Prostate gland (tissue), 2 donors: ENCODE data around the gene PDE6A. TPM values are rescaled to one million over a fixed set of nuclear protein-coding genes. Genes with fewer than 3 reads are reported as not detected.

Experiments
- DNase-seq: peaks from one replicate; pipeline ENCODE4 v3.0.0-alpha.2; 2019; ENCODE audit warnings: low spot score
- H3K27ac ChIP-seq, 2 donors: fragments of 200-600 bp; sonication (generic); 2 replicates each; pipeline ENCODE4 v1.5.1; 2017 to 2019
- H3K27me3 ChIP-seq: fragments of 200-600 bp; sonication (generic); replicated peaks from 2 replicates; pipeline ENCODE4 v1.5.1; 2019; ENCODE audit not compliant: insufficient read depth
- H3K36me3 ChIP-seq, 2 donors: fragments of 200-600 bp; sonication (generic); 1 replicate in 1 of 2; 2 replicates in 1 of 2; pipeline versions ENCODE4 v1.5.1 to v1.8.1; 2017 to 2019
- H3K4me1 ChIP-seq: fragments of 200-600 bp; sonication (generic); replicated peaks from 2 replicates; pipeline ENCODE4 v1.5.1; 2019
- H3K4me3 ChIP-seq, 2 donors: fragments of 200-600 bp; sonication (generic); 2 replicates each; pipeline ENCODE4 v1.5.1; 2017 to 2019
- H3K9me3 ChIP-seq: fragments of 200-600 bp; sonication (generic); 2 replicates; pipeline ENCODE4 v1.5.1; 2017
- CTCF ChIP-seq, 4 experiments: fragments of 200-600 bp in 2 of 4; fragments of 450-650 bp in 2 of 4; sonication (generic) in 2 of 4; IDR thresholded peaks; 1 replicate in 3 of 4; 2 replicates in 1 of 4; pipeline ENCODE4 v1.5.1; 2016 to 2019; ENCODE audit warnings: antibody characterized with exemption in 4 of 4, mild to moderate bottlenecking in 2 of 4, moderate library complexity in 2 of 4
- POLR2A ChIP-seq: fragments of 450-650 bp; IDR thresholded peaks from one replicate; pipeline ENCODE4 v1.6.1; 2016; ENCODE audit warnings: antibody characterized with exemption, mild to moderate bottlenecking
- POLR2AphosphoS5 ChIP-seq: sonication (generic); formaldehyde crosslinking; IDR thresholded peaks from one replicate; pipeline ENCODE4 v1.6.1; 2017; ENCODE audit warnings: antibody characterized with exemption
- WGBS: methylation state at CpG from one replicate; pipeline ENCODE4 v1.1.5; 2018; 5-methylcytosine and 5-hydroxymethylcytosine counted together
- intact Hi-C: fragments of 100-400 bp; cut with DNase I; formaldehyde crosslinking; loops from one replicate; pipeline ENCODE4 v1.14.2; 2022
- total RNA-seq, 2 donors: library from RNA; depleted of rRNA; stranded (reverse); fragments of >200 nt; gene quantifications; one replicate each; pipeline ENCODE4 v1.1.0, GENCODE V29; 2016

Gene PDE6A
- total RNA-seq, 2 donors from 2014 or later = 0.91 TPM; not detected in 1

GRCh38 chr5:149827086-149827485 lies 117.5 kb downstream of the PDE6A start:
- peak overlapping the region in 1 of 2 donors; percentile 3 for H3K27ac ChIP-seq
- no peak overlapping the region for H3K4me3 ChIP-seq
- DNase-seq = no peak
- WGBS = 56% methylated on average over 5 of the region's 5 CpGs
- H3K9me3 ChIP-seq = no peaks in the 10 kb centered on the region
- no peaks in the 10 kb centered on the region for H3K27me3 ChIP-seq
- no peaks in the 10 kb centered on the region for H3K4me1 ChIP-seq
- H3K36me3 ChIP-seq = no peaks in the 10 kb centered on the region
- no peak for TF ChIP-seq POLR2A
- no peak for TF ChIP-seq POLR2AphosphoS5
- no peak for TF ChIP-seq CTCF (IDR thresholded peaks at IDR 0.05)
- intact Hi-C loops = loop anchor here (5.0 kb wide), 1 partner anchor 50 kb away; no protein-coding TSS in a partner anchor

GRCh38 chr5:149826574-149826973 lies 118.0 kb downstream of the PDE6A start:
- H3K36me3 ChIP-seq = no peaks in the 10 kb centered on the region
- TF ChIP-seq POLR2A (no peak), CTCF (IDR thresholded peaks at IDR 0.05) (no peak), POLR2AphosphoS5 (no peak)
- intact Hi-C loops = loop anchor here (5.0 kb wide), 1 partner anchor 49 kb away; no protein-coding TSS in a partner anchor
- H3K4me1 ChIP-seq = no peaks in the 10 kb centered on the region
- H3K4me3 ChIP-seq = no peak overlapping the region
- DNase-seq = no peak
- no peaks in the 10 kb centered on the region for H3K9me3 ChIP-seq
- 42% methylated on average over 8 of the region's 9 CpGs for WGBS
- H3K27ac ChIP-seq = peak overlapping the region; percentile 70 to 78
- no peaks in the 10 kb centered on the region for H3K27me3 ChIP-seq

- 56% methylated on average over 16 of the region's 16 CpGs for WGBS
- Histone ChIP-seq H3K9me3 (no peaks in the 10 kb centered on the region), H3K36me3 (no peaks in the 10 kb centered on the region), H3K27ac (peak overlapping the region; percentile 78 to 79), H3K27me3 (no peaks in the 10 kb centered on the region), H3K4me1 (no peaks in the 10 kb centered on the region), H3K4me3 (no peak overlapping the region)
- DNase-seq = no peak
- intact Hi-C loops = loop anchor here (1.0 to 5.0 kb wide), 3 partner anchors 24 to 94 kb away; partner anchors contain the start of gene PPARGC1B
- TF ChIP-seq POLR2A = no peak
- peak; percentile 74 for TF ChIP-seq POLR2AphosphoS5
- TF ChIP-seq CTCF (IDR thresholded peaks at IDR 0.05) = no peak
Observed at GRCh38 chr5:149824846-149825245, 119.7 kb downstream of the PDE6A start.

GRCh38 chr5:149824120-149824519 lies 120.5 kb downstream of the PDE6A start:
- H3K36me3 ChIP-seq = no peaks in the 10 kb centered on the region
- peak overlapping the region; percentile 78 to 79 for H3K27ac ChIP-seq
- TF ChIP-seq CTCF (IDR thresholded peaks at IDR 0.05) = no peak
- H3K4me3 ChIP-seq = no peak overlapping the region
- H3K27me3 ChIP-seq = no peaks in the 10 kb centered on the region
- DNase-seq = no peak
- WGBS = 92% methylated on average over 7 of the region's 7 CpGs
- intact Hi-C loops = loop anchor here (1.0 to 2.0 kb wide), 2 partner anchors 23 to 93 kb away; partner anchors contain the start of gene PPARGC1B
- no peaks in the 10 kb centered on the region for H3K9me3 ChIP-seq
- no peaks in the 10 kb centered on the region for H3K4me1 ChIP-seq

- H3K27ac ChIP-seq = peak overlapping the region in 1 of 2 donors; percentile 78
- H3K4me3 ChIP-seq = no peak overlapping the region
- no peaks in the 10 kb centered on the region for H3K36me3 ChIP-seq
- 84% methylated on average over 5 of the region's 5 CpGs for WGBS
- H3K4me1 ChIP-seq = no peaks in the 10 kb centered on the region
- intact Hi-C loops = no loop called here
- no peak for DNase-seq
- no peaks in the 10 kb centered on the region for H3K27me3 ChIP-seq
- H3K9me3 ChIP-seq = no peaks in the 10 kb centered on the region
- TF ChIP-seq POLR2AphosphoS5 (no peak), POLR2A (no peak), CTCF (IDR thresholded peaks at IDR 0.05) (no peak)
Observed at GRCh38 chr5:149823375-149823774, 121.2 kb downstream of the PDE6A start.
